Hepatocyte (in vitro differentiated cells): ENCODE results near the gene KRTAP10-2. TPM values are rescaled to one million over a fixed set of nuclear protein-coding genes. Genes with fewer than 3 reads are reported as not detected.

ENCODE experiments used
- DNase-seq: peaks from one replicate; pipeline ENCODE4 v3.0.0-alpha.2; 2016; ENCODE audit warnings: low spot score
- H2AFZ ChIP-seq: fragments of 200-600 bp; sonication (generic); 2 replicates; pipeline ENCODE4 v1.6.0; 2016; ENCODE audit warnings: antibody characterized with exemption, mild to moderate bottlenecking
- H3K27ac ChIP-seq: fragments of 200-600 bp; sonication (generic); 2 replicates; pipeline ENCODE4 v1.5.1; 2016; ENCODE audit warnings: mild to moderate bottlenecking
- H3K27me3 ChIP-seq: fragments of 200-600 bp; sonication (generic); 2 replicates; pipeline ENCODE4 v1.6.1; 2016
- H3K36me3 ChIP-seq: fragments of 200-600 bp; sonication (generic); replicated peaks from 2 replicates; pipeline ENCODE4 v1.5.1; 2016; ENCODE audit warnings: low read depth; ENCODE audit not compliant: insufficient read depth
- H3K4me1 ChIP-seq: fragments of 200-600 bp; sonication (generic); 2 replicates; pipeline ENCODE4 v1.5.1; 2016; ENCODE audit warnings: mild to moderate bottlenecking, moderate library complexity; ENCODE audit not compliant: insufficient read depth
- H3K4me2 ChIP-seq: fragments of 200-600 bp; sonication (generic); 2 replicates; pipeline ENCODE4 v1.6.0; 2016
- H3K4me3 ChIP-seq: fragments of 200-600 bp; sonication (generic); 2 replicates; pipeline ENCODE4 v1.5.1; 2016; ENCODE audit warnings: mild to moderate bottlenecking
- H3K79me2 ChIP-seq: fragments of 200-600 bp; sonication (generic); 2 replicates; pipeline ENCODE4 v1.6.0; 2017; ENCODE audit warnings: mild to moderate bottlenecking
- H3K9me2 ChIP-seq: fragments of 200-600 bp; sonication (generic); replicated peaks from 2 replicates; pipeline ENCODE4 v1.6.0; 2017; ENCODE audit warnings: mild to moderate bottlenecking; ENCODE audit not compliant: insufficient read depth
- H3K9me3 ChIP-seq: fragments of 200-600 bp; sonication (generic); 2 replicates; pipeline ENCODE4 v1.5.1; 2016; ENCODE audit warnings: low read depth, mild to moderate bottlenecking
- H4K20me1 ChIP-seq: fragments of 200-600 bp; sonication (generic); 2 replicates; pipeline ENCODE4 v1.6.0; 2016; ENCODE audit warnings: mild to moderate bottlenecking; ENCODE audit not compliant: insufficient read depth, poor library complexity, severe bottlenecking
- EZH2 ChIP-seq: fragments of 200-600 bp; sonication (generic); IDR thresholded peaks from 2 replicates; pipeline ENCODE4 v1.6.1; 2016; ENCODE audit warnings: antibody characterized with exemption, mild to moderate bottlenecking, borderline replicate concordance
- EZH2phosphoT487 ChIP-seq: fragments of 200-600 bp; sonication (generic); IDR thresholded peaks from one replicate; pipeline ENCODE4 v1.6.1; 2018; ENCODE audit warnings: antibody characterized with exemption, mild to moderate bottlenecking, low read depth, moderate library complexity; ENCODE audit not compliant: unreplicated experiment, severe bottlenecking
- WGBS: methylation state at CpG from one replicate; pipeline ENCODE4 v1.1.6; 2016; ENCODE audit warnings: low lambda C conversion rate; ENCODE audit errors: missing lambda C conversion rate; 5-methylcytosine and 5-hydroxymethylcytosine counted together
- polyA plus RNA-seq: library from polyadenylated mRNA; unstranded; fragments of >200 nt; fragmentation: Nextera tagmentation; extraction: Ambion mirVana; gene quantifications from 2 replicates; pipeline ENCODE4 v1.2.1, GENCODE V29; 2016
- total RNA-seq: library from RNA; depleted of rRNA; stranded (reverse); fragments of >200 nt; gene quantifications from 2 replicates; pipeline ENCODE4 v1.2.3, GENCODE V29; 2014
- TF ChIP-seq, protein P1 (sequence below): fragments of 200-600 bp; sonication (generic); IDR thresholded peaks from 2 replicates; pipeline ENCODE4 v1.5.1; 2016; ENCODE audit warnings: antibody characterized with exemption, mild to moderate bottlenecking; ENCODE audit not compliant: poor library complexity

Gene KRTAP10-2
- total and polyA plus RNA-seq, 2 experiments from 2014 or later, result not detected

DNA sequence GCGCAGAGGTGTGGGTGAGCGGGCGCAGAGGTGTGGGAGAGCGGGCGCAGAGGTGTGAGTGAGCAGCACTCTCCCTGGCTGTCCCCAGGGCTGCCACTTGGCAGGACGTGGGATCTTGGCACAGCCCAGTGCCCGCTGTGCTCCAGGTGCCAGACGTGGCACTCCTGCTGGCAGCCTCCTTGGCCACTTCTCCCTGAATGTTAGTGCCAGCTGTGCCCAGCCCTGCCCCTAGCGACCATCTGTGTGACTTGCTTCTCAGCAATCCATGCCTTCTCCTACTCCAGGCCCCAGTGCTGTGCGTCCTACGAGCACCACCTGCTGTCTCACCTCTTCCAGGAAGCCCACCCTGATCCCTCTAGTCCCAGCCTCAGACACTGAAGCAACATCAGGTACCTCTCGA, 41.8 kb downstream of the KRTAP10-2 start:
- H3K9me3 ChIP-seq, result no peaks in the 10 kb centered on the region
- H3K27me3 ChIP-seq, result no peaks in the 10 kb centered on the region

DNA sequence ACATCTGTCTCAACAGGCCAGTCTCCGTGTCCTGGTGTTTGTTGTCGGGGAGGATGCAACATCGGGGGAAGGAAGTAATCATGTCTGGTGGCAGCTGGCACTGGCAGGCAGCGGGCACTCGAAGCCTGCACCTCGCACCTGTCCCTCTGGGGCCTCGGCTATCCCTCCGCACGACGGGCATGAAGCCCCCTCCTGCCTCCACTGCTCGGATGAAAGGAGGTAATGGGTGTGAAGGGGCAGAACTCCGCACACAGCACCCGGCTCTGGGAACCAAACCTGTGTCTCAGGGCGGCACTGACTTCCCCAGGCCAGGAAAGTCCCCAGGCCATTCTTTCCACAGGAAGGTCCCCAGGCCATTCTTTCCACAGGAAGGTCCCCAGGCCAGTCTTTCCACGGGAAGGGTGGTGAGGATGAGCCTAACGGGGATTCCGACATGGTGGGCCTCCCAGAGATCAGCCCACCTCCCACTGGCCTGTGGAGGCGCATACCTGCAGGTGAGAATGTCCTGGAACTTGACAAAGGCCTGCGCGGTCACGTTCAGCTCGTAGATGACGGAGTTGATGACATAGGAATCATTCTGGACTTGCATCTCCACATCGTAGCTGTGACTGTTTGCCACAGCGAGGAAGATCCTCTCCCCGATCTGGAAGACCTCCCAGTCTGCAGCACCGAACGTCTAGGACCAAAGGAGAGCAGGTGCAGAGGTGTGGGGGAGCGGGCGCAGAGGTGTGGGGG, 42.4 kb downstream of the KRTAP10-2 start:
- DNase-seq, result no peak
- Histone ChIP-seq H3K4me3 (no peak overlapping the region), H3K79me2 (no peaks in the 10 kb centered on the region), H3K9me2 (no peaks in the 10 kb centered on the region), H3K4me2 (no peak overlapping the region), H3K27ac (no peak overlapping the region), H4K20me1 (no peaks in the 10 kb centered on the region), H3K9me3 (no peaks in the 10 kb centered on the region), H3K4me1 (peaks cover 8% of the 10 kb centered on the region), H3K27me3 (no peaks in the 10 kb centered on the region), H3K36me3 (no peaks in the 10 kb centered on the region), H2AFZ (no peak overlapping the region)
- WGBS, result 93% methylated on average over 26 of the region's 30 CpGs
- TF ChIP-seq EZH2 (no peak), EZH2phosphoT487 (no peak)
- TF ChIP-seq, protein P1, sequence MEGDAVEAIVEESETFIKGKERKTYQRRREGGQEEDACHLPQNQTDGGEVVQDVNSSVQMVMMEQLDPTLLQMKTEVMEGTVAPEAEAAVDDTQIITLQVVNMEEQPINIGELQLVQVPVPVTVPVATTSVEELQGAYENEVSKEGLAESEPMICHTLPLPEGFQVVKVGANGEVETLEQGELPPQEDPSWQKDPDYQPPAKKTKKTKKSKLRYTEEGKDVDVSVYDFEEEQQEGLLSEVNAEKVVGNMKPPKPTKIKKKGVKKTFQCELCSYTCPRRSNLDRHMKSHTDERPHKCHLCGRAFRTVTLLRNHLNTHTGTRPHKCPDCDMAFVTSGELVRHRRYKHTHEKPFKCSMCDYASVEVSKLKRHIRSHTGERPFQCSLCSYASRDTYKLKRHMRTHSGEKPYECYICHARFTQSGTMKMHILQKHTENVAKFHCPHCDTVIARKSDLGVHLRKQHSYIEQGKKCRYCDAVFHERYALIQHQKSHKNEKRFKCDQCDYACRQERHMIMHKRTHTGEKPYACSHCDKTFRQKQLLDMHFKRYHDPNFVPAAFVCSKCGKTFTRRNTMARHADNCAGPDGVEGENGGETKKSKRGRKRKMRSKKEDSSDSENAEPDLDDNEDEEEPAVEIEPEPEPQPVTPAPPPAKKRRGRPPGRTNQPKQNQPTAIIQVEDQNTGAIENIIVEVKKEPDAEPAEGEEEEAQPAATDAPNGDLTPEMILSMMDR, result no peak

More for the DNA sequence above, 41.8 kb downstream of the KRTAP10-2 start:
- Histone ChIP-seq H4K20me1 (no peaks in the 10 kb centered on the region), H3K79me2 (no peaks in the 10 kb centered on the region), H3K36me3 (no peaks in the 10 kb centered on the region), H3K27ac (no peak overlapping the region), H3K9me2 (no peaks in the 10 kb centered on the region), H2AFZ (no peak overlapping the region), H3K4me2 (no peak overlapping the region), H3K4me3 (no peak overlapping the region), H3K4me1 (peaks cover 8% of the 10 kb centered on the region)
- 94% methylated on average over 6 of the region's 12 CpGs for WGBS
- TF ChIP-seq, protein P1, result no peak
- TF ChIP-seq EZH2 (no peak), EZH2phosphoT487 (no peak)
- DNase-seq, result no peak

DNA sequence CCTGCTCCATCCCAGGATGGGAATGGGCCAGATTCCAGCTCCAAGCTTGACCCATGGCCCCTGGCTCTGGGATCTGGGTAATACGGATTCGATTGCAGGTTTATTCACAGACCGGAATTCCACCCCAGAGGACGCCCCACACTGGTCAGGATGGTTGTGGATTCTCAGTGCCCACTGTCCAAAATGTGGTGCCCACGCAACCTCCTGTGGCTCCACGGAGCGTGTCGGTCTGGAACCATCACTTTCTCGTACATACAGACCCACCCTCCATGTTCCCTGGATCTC, 42.9 kb downstream of the KRTAP10-2 start:
- Histone ChIP-seq H3K27me3 (no peaks in the 10 kb centered on the region), H4K20me1 (no peaks in the 10 kb centered on the region), H3K36me3 (no peaks in the 10 kb centered on the region), H3K9me3 (no peaks in the 10 kb centered on the region), H3K27ac (no peak overlapping the region), H3K79me2 (no peaks in the 10 kb centered on the region), H3K4me3 (no peak overlapping the region), H3K4me2 (no peak overlapping the region), H3K4me1 (peaks cover 8% of the 10 kb centered on the region), H2AFZ (no peak overlapping the region), H3K9me2 (no peaks in the 10 kb centered on the region)
- WGBS, result 95% methylated on average over 9 of the region's 9 CpGs
- DNase-seq, result no peak
- TF ChIP-seq, protein P1, result no peak
- TF ChIP-seq EZH2phosphoT487, result no peak
- TF ChIP-seq EZH2, result no peak
